ENCODE data around the gene RAPGEF1.
A peak's percentile ranks its signal among the peaks of the same experiment; 100 is the strongest.

The RAPGEF1 gene

GRCh38 chr9:131621551-131622358, 118.1 kb downstream of the RAPGEF1 start:
- DNase-seq: no peak

- DNase-seq: peak; percentile 21
These were observed 118.9 kb downstream of the RAPGEF1 start for GRCh38 chr9:131620764-131621520.

GRCh38 chr9:131619680-131620079, 120.2 kb downstream of the RAPGEF1 start:
- no peak for DNase-seq

GRCh38 chr9:131618785-131619184, 121.1 kb downstream of the RAPGEF1 start:
- no peak for DNase-seq

GRCh38 chr9:131618071-131618479, 121.8 kb downstream of the RAPGEF1 start:
- no peak for DNase-seq

- DNase-seq: no peak
These were observed 122.3 kb downstream of the RAPGEF1 start for GRCh38 chr9:131617611-131618010.

- no peak for DNase-seq
These were observed 122.8 kb downstream of the RAPGEF1 start for GRCh38 chr9:131616983-131617604.

GRCh38 chr9:131614340-131614915, 125.4 kb downstream of the RAPGEF1 start:
- no peak for DNase-seq

- no peak for DNase-seq
These were observed 126.0 kb downstream of the RAPGEF1 start for GRCh38 chr9:131613921-131614320.

- DNase-seq: no peak
These were observed 127.0 kb downstream of the RAPGEF1 start for GRCh38 chr9:131612851-131613250.

- no peak for DNase-seq
These were observed 128.1 kb downstream of the RAPGEF1 start for GRCh38 chr9:131611586-131612315.

GRCh38 chr9:131610231-131610761, 129.6 kb downstream of the RAPGEF1 start:
- DNase-seq: no peak

- peak; percentile 31 for DNase-seq
These were observed 130.6 kb downstream of the RAPGEF1 start for GRCh38 chr9:131609099-131609830.

- DNase-seq: no peak
These were observed 131.3 kb downstream of the RAPGEF1 start for GRCh38 chr9:131608493-131609037.

- DNase-seq: no peak
These were observed 132.3 kb downstream of the RAPGEF1 start for GRCh38 chr9:131607591-131607990.

- DNase-seq: no peak
These were observed 132.8 kb downstream of the RAPGEF1 start for GRCh38 chr9:131606896-131607567.

- no peak for DNase-seq
These were observed 133.9 kb downstream of the RAPGEF1 start for GRCh38 chr9:131605770-131606590.

- DNase-seq: no peak
These were observed 136.0 kb downstream of the RAPGEF1 start for GRCh38 chr9:131603711-131604439.

GRCh38 chr9:131603199-131603598, 136.7 kb downstream of the RAPGEF1 start:
- no peak for DNase-seq

Measured in midbrain (tissue), 1 donor.